Fibroblast of skin of left biceps (primary cell): ENCODE measurements around the gene NUP85.
"Not testable (repeated sequence)": the region's sequence is repeated elsewhere in the genome, so short reads cannot be mapped to it uniquely, and the experiment has no call there.

Experiments used
- DNase-seq, 2 experiments: peaks; one replicate each; pipeline ENCODE4 v3.0.0-alpha.2; 2013; ENCODE audit warnings: low read depth in 2 of 2

NUP85 gene

DNA sequence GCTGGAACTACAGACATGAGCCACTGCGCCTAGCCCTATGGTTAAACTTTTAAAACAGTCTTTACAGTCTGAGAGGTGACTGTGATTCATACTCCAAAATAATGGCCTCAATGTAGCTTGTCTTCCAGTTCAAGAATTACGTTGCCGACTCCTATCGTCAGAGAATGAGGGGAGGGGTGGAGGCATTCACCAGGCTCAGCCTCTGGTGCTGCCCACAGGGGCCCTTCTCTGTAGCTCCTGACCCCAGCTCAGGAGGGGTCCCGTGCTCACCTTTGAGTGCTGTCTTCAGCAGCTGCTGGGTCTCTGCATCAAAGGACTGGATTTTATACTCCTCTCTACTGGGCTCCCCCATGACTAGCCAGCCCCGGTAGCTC, 64.4 kb downstream of the NUP85 start:
- no peak for DNase-seq

DNA sequence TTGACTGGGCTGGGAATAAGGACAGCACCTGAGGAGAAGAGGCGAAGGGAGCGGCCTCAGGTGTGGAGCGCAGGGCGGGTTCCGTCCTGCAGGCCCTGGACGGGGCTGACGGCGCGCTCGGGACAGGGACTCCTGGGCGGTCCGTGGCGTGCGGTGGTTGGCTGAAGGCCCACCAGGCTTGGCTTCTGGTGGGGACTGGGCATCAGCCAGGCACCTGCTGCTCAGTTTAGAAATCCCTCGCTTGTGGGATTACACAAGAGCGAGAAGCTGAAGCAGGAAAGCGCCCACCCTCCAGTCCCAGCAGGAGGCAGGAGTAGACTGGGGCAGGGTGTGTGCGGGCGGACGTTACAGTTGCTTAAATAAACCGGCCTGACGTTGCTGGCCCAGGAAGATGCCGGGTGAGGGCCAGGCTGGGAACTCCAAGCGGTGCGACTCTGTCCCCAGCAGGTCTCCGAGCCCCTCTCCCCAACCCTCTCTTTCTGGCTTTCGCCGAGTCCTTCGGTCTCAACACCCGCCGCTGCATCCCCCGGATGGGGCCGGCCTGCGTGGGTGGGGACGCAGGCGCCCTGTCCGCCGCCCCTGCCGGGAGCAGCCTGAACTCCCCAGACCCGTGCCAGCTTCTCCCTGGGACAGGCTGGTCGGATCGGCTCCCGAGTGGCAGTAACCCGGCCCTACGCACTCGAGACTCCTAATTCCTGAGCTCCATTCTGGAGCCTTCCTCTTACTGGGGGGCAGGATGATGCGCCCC, 64.9 kb downstream of the NUP85 start:
- DNase-seq = no peak

DNA sequence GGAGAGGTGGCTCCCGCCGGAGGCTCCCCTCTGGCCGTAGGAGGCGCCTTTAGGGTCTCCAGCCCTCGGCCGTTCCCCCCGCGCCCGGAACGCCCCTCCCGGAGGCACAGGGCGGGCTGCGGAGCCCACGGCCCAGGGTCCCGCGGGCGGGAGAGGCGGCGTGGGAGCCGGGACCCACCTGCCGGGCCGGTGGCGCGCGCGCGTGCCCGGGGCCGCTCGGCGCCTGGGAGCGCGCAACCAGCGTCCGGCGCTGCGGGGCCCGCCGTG, 65.4 kb downstream of the NUP85 start, which contains the start of gene MIF4GD:
MIF4GD (minus strand) TSS at position 266 of the 267 bp plus-strand sequence. CDS start 1,036 bp downstream, outside the sequence.
- DNase-seq = no peak

DNA sequence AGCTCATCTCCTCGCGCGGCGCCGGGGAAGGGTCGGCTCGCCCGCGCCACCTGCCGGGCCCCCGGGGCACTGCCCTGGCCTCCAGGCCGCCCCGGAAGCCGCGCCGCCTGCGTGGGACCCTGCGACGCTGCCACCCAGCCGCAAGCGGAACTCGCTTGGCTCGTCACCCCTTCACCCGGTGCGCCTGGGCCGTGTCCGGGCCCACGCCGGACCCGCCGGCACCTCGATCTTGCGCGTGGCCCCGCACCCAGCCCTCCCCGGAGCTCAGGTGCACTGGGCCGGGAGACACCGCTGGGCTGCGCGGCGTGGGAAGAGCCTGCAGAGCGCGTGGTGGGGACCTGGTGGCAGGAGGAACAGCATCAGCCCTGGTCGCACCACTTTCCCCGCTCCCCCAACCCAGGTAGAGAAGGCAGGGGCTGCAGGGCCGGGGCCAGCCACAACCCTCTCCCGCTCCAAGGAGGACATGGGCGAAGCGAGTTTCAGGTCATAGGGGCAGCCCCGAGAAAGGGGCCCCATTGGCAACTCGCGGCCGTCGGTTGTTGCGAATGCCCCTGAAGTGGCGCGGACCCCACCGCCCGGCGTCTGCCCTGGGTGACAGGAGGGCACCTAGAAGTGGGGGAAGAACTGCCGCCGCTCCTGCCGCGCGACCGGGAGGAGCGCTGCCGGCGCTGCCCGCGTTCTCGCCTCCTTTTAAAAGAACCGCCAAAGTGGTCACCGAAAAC, 65.9 kb downstream of the NUP85 start:
- no peak for DNase-seq

DNA sequence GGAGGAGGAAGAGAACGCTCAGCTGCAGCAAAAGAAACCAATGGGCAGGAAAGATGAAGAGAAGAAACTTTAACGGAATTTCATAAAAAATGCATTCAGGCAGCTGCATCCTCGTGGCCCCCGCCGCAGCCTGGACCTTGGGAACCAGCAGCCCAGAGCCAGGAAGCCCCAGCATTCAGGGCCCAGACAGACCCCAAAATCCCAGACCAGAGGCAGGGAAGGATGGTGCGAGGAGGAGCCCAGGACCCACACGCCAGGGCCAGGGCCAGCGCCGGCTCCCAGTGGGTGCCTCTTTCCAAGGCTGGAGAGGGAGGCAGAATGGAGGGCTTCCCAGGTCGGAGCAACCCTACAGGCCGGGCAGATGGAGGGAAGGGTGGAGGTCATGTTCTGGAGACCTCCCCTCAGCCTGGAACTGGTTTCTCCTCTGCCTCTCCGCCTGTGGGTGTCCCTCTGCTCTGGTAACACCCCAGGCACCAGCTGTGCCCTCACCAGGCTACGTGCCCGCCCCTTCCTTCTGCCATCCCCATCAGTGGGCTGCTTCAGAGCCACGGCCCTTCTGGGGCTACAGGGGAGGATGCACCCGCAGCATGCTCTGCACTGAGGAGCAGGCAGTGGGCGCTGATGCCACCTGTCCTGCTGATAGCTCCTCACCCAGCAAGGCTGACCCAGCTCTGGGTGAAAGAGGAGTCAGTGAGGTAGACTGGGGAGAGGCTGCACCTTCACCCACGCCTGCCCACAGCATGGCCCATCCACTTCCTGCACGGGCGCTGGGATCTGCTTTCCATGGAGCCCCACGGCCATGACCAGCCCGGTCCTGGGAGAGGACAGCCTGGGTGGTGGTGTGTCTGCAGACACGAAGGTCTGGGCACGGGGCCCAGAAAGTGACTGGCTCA, 66.7 kb downstream of the NUP85 start:
- DNase-seq = no peak

DNA sequence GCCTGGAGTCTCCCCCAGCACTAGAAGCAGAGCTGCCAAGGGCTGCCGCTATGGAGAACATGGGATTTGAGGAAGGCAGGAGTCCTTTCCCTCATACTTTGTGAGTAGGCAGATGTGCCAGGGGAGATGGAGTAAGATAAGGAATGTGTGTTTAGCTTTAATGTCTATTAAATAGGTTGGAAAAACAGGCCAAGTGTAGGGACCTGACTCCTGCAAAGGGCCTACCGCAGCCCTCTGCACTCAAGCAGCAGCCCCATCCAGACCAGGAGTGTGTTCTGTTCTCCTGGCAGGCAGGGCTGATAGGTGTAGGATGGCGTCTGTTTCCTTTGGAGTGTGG, 67.3 kb downstream of the NUP85 start:
- DNase-seq = no peak

DNA sequence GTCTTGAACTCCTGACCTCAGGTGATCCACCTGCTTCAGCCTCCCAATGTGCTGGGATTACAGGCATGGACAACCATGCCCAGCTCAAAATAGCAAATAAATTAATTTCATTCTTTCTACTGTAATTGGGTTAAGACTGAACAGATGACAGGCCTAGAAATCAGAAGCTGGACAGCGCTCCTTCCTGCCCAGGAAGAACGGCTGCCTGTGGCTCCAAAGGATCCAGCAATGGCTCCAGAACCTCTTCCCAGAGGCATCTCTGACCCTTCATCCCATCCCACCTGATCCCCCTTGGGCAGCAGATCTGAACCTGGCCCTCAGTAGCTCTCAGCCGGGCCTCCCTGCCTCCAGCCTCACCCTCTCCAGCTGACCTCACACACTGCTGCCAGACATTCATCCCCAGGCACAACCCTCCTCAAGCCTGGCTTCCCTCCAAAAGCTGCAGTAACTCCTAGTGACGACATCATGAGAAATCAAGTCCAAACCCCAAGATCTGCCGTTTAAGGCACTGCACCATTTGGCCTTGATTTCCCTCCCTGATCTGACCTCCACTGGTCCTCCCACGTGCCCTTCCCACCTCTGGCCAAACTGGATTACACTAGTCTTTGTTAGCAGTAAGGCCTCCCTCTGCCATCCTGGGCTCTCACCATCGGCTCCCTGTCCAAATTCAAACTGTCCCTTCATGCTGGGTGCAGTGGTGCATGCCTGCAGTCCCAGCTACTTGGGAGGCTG, 68.7 kb downstream of the NUP85 start:
- DNase-seq = no peak

DNA sequence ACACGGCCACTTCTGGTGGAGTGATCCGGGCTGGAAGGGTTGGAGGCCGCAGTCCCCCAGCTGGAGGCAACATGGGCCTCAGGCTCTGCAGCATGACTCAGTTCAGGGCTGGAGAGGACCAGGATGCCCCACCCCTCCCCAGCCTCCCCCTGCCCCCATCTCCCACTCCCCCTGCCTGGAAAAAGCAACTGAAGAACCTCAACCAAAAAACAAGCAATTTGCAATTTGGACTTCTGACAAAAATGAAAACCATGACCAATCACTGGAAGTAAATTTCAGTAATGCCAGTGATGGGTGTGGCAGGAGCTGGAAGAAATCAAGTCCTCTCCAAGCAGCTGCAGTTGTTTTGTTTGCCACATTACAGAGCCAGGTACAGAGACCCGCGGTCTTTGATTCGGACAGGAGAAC, 72.2 kb downstream of the NUP85 start:
- DNase-seq = no peak

DNA sequence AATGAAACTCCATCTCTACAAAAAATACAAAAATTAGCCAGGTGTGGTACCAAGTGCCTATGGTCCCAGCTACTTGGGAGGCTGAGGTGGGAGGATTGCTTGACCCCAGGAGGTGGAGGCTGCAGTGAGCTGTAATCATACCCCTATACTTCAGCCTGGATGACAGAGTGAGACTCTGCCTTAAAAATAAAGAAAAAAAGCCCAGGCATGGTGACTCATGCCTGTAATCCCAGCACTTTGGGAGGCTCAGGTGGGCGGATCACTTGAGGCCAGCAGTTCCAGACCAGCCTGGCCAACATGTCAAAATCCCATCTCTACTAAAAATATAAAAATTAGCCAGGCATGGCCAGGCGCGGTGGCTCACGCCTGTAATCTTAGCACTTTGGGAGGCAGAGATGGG, 74.7 kb downstream of the NUP85 start:
- DNase-seq = not testable (repeated sequence)

DNA sequence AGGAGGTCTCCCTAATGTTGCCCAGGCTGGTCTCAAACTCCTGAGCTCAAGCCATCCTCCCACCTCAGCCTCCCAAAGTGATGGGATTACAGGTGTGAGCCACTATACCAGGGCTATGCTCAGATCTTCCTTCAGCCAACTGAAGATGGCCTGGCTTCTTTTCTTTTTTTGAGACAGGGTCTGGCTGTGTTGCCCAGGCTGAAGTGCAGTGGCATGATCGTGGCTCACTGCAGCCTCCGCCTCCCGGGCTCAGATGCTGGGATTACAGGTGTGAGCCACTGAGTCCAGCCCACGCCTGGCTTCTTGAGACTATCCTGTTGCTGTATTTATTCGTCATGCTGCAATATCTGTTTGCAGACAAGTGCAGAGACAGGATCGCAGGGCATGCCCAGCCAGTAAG, 79.6 kb downstream of the NUP85 start:
- no peak for DNase-seq
